ENCODE data around the gene ZNF423. TPM values are rescaled to one million over a fixed set of nuclear protein-coding genes. Genes with fewer than 3 reads are reported as not detected.

Gene ZNF423
- polyA plus RNA-seq, 1 donor from 2014 or later = 4.5 TPM

- Histone ChIP-seq H3K9ac (ENCODE audit: low read length) (no peak overlapping the region), H4K20me1 (ENCODE audit: insufficient read depth) (no peaks in the 10 kb centered on the region), H3K36me3 (ENCODE audit: insufficient read depth, low read length) (no peaks in the 10 kb centered on the region), H2AFZ (ENCODE audit: low read depth, low read length) (no peak overlapping the region), H3K79me2 (replicated peaks; ENCODE audit: insufficient read depth, low read length) (no peaks in the 10 kb centered on the region), H3K27ac (ENCODE audit: low read length) (no peak overlapping the region), H3K27me3 (ENCODE audit: insufficient read depth, low read depth, low read length) (no peaks in the 10 kb centered on the region), H3K4me2 (ENCODE audit: low read length) (no peak overlapping the region), H3K9me3 (ENCODE audit: low read length) (no peaks in the 10 kb centered on the region), H3K9me2 (ENCODE audit: insufficient read depth, low read length) (no peaks in the 10 kb centered on the region), H3F3A (ENCODE audit: insufficient read depth, low read length, poor library complexity, severe bottlenecking) (no peaks in the 10 kb centered on the region), H3K4me3 (ENCODE audit: low read length) (no peak overlapping the region)
- TF ChIP-seq, protein P1, sequence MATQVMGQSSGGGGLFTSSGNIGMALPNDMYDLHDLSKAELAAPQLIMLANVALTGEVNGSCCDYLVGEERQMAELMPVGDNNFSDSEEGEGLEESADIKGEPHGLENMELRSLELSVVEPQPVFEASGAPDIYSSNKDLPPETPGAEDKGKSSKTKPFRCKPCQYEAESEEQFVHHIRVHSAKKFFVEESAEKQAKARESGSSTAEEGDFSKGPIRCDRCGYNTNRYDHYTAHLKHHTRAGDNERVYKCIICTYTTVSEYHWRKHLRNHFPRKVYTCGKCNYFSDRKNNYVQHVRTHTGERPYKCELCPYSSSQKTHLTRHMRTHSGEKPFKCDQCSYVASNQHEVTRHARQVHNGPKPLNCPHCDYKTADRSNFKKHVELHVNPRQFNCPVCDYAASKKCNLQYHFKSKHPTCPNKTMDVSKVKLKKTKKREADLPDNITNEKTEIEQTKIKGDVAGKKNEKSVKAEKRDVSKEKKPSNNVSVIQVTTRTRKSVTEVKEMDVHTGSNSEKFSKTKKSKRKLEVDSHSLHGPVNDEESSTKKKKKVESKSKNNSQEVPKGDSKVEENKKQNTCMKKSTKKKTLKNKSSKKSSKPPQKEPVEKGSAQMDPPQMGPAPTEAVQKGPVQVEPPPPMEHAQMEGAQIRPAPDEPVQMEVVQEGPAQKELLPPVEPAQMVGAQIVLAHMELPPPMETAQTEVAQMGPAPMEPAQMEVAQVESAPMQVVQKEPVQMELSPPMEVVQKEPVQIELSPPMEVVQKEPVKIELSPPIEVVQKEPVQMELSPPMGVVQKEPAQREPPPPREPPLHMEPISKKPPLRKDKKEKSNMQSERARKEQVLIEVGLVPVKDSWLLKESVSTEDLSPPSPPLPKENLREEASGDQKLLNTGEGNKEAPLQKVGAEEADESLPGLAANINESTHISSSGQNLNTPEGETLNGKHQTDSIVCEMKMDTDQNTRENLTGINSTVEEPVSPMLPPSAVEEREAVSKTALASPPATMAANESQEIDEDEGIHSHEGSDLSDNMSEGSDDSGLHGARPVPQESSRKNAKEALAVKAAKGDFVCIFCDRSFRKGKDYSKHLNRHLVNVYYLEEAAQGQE (IDR thresholded peaks at IDR 0.05; ENCODE audit: borderline replicate concordance) = no peak
- no peak for TF ChIP-seq RAD21 (conservative IDR thresholded peaks at IDR 0.05)
Measured at GRCh38 chr16:49778202-49778930, 77.5 kb downstream of the ZNF423 start.

DNA sequence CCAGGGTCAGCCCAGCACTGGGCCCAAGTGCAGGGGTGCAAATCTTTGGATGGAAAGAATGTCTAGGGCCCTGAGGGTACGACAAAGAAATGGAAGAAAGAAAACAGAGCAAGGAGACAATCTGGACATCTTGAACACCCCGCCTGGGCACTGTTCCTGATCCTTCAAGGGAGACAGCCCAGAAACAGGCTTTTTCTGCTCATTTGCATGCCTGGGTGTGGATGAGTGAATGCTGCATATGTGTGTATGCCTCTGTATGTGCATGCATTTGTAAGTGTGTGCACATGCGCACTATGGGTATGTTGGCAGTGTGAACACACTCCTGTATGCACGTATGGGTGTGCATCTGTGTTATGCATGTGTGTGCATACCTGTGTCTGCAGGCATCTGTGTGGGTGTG lies 79.2 kb downstream of the ZNF423 start:
- H3K79me2 ChIP-seq (replicated peaks; ENCODE audit: insufficient read depth, low read length) = no peaks in the 10 kb centered on the region
- H3K9ac ChIP-seq (ENCODE audit: low read length) = no peak overlapping the region
- no peak for TF ChIP-seq RAD21 (conservative IDR thresholded peaks at IDR 0.05)
- TF ChIP-seq, protein P1 (IDR thresholded peaks at IDR 0.05; ENCODE audit: borderline replicate concordance) = no peak
- TF ChIP-seq MXI1 (conservative IDR thresholded peaks at IDR 0.05; ENCODE audit: poor library complexity, severe bottlenecking) = no peak
- no peak for TF ChIP-seq TAF1 (IDR thresholded peaks at IDR 0.05; ENCODE audit: low read depth)
- TF ChIP-seq, protein P2, sequence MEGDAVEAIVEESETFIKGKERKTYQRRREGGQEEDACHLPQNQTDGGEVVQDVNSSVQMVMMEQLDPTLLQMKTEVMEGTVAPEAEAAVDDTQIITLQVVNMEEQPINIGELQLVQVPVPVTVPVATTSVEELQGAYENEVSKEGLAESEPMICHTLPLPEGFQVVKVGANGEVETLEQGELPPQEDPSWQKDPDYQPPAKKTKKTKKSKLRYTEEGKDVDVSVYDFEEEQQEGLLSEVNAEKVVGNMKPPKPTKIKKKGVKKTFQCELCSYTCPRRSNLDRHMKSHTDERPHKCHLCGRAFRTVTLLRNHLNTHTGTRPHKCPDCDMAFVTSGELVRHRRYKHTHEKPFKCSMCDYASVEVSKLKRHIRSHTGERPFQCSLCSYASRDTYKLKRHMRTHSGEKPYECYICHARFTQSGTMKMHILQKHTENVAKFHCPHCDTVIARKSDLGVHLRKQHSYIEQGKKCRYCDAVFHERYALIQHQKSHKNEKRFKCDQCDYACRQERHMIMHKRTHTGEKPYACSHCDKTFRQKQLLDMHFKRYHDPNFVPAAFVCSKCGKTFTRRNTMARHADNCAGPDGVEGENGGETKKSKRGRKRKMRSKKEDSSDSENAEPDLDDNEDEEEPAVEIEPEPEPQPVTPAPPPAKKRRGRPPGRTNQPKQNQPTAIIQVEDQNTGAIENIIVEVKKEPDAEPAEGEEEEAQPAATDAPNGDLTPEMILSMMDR (IDR thresholded peaks at IDR 0.05; ENCODE audit: poor library complexity, severe bottlenecking) = no peak
- TF ChIP-seq POLR2AphosphoS5 (IDR thresholded peaks at IDR 0.05) = no peak
- TF ChIP-seq EP300 (conservative IDR thresholded peaks at IDR 0.05; ENCODE audit: poor library complexity, severe bottlenecking) = no peak
- no peak for TF ChIP-seq SMC3 (conservative IDR thresholded peaks at IDR 0.05; ENCODE audit: poor library complexity)
- TF ChIP-seq EZH2 (IDR thresholded peaks at IDR 0.05; ENCODE audit: borderline replicate concordance, insufficient read depth, low read length, poor library complexity, severe bottlenecking) = no peak
- no peak overlapping the region for H3K4me2 ChIP-seq (ENCODE audit: low read length)
- no peaks in the 10 kb centered on the region for H3F3A ChIP-seq (ENCODE audit: insufficient read depth, low read length, poor library complexity, severe bottlenecking)
- no peaks in the 10 kb centered on the region for H3K36me3 ChIP-seq (ENCODE audit: insufficient read depth, low read length)
- H3K27me3 ChIP-seq (ENCODE audit: insufficient read depth, low read depth, low read length) = no peaks in the 10 kb centered on the region
- H3K9me2 ChIP-seq (ENCODE audit: insufficient read depth, low read length) = no peaks in the 10 kb centered on the region
- no peak overlapping the region for H2AFZ ChIP-seq (ENCODE audit: low read depth, low read length)
- no peaks in the 10 kb centered on the region for H3K9me3 ChIP-seq (ENCODE audit: low read length)
- H3K4me3 ChIP-seq (ENCODE audit: low read length) = no peak overlapping the region
- H3K27ac ChIP-seq (ENCODE audit: low read length) = no peak overlapping the region
- no peaks in the 10 kb centered on the region for H4K20me1 ChIP-seq (ENCODE audit: insufficient read depth)
